Measurements from ENCODE around the gene MTHFD2L. TPM values are rescaled to one million over a fixed set of nuclear protein-coding genes. Genes with fewer than 3 reads are reported as not detected.

The MTHFD2L gene
- total and polyA plus RNA-seq, 2 experiments from 2014 or later = 20.0 to 32.0 TPM

DNA sequence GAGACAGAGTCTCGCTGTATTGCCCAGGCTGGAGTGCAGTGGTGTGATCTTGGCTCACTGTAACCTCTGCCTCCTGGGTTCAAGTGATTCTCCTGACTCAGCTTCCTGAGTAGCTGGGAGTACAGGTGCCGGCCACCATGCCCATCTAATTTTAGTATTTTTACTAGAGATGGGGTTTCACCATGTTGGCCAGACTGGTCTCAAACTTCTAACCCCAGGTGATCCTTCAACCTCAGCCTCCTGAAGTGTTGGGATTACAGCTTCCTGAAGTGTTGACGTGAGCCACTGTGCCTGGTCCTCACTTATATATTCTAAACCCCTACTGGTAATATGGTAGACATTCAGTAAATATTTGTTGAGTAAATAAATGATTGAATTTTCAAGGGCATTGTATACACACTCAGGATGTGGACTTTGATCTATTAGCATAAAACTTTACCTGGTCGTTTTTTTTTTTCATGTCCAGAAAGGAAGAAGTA, 33.0 kb downstream of the MTHFD2L start:
- Histone ChIP-seq H3K9me2 (replicated peaks; ENCODE audit: insufficient read depth) (no peaks in the 10 kb centered on the region), H3K27me3 (no peaks in the 10 kb centered on the region), H3K27ac (no peak overlapping the region), H3K36me3 (replicated peaks; ENCODE audit: insufficient read depth, low read depth) (no peaks in the 10 kb centered on the region), H3K4me2 (no peak overlapping the region), H3K9me3 (ENCODE audit: low read depth) (no peaks in the 10 kb centered on the region), H3K4me3 (no peak overlapping the region), H3K4me1 (ENCODE audit: insufficient read depth) (no peaks in the 10 kb centered on the region), H3K79me2 (no peaks in the 10 kb centered on the region), H4K20me1 (ENCODE audit: insufficient read depth, poor library complexity, severe bottlenecking) (no peaks in the 10 kb centered on the region), H2AFZ (no peak overlapping the region)
- no peak for TF ChIP-seq EZH2phosphoT487 (IDR thresholded peaks at IDR 0.05; ENCODE audit: low read depth, severe bottlenecking, unreplicated experiment)
- TF ChIP-seq, protein P1, sequence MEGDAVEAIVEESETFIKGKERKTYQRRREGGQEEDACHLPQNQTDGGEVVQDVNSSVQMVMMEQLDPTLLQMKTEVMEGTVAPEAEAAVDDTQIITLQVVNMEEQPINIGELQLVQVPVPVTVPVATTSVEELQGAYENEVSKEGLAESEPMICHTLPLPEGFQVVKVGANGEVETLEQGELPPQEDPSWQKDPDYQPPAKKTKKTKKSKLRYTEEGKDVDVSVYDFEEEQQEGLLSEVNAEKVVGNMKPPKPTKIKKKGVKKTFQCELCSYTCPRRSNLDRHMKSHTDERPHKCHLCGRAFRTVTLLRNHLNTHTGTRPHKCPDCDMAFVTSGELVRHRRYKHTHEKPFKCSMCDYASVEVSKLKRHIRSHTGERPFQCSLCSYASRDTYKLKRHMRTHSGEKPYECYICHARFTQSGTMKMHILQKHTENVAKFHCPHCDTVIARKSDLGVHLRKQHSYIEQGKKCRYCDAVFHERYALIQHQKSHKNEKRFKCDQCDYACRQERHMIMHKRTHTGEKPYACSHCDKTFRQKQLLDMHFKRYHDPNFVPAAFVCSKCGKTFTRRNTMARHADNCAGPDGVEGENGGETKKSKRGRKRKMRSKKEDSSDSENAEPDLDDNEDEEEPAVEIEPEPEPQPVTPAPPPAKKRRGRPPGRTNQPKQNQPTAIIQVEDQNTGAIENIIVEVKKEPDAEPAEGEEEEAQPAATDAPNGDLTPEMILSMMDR (IDR thresholded peaks at IDR 0.05; ENCODE audit: poor library complexity) = no peak
- no peak for DNase-seq (ENCODE audit: low spot score)
- WGBS (ENCODE audit: low lambda C conversion rate, missing lambda C conversion rate) = 60% methylated on average over 4 of the region's 4 CpGs

DNA sequence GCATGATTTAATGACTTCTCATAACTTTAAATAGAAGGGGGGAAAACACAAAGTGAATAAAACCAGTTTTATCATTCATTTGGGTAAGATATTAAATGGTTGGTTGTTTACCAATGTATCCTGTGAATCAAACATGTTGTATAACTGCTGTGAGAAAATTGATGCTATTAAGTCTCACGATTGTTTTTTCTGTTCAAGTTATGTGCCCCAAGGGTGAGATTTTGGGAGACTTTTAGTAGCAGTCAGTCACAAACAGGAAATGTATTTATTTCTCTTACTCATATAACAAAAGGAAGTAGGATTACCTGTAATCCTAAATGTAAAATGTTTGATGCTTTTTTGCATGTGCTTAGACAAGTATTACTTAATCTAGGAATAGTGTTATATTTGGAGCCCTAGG, 39.2 kb downstream of the MTHFD2L start:
- 57% methylated on average over 1 of the region's 1 CpG for WGBS (ENCODE audit: low lambda C conversion rate, missing lambda C conversion rate)
- DNase-seq (ENCODE audit: low spot score) = no peak
- no peaks in the 10 kb centered on the region for H3K27me3 ChIP-seq
- H2AFZ ChIP-seq = no peak overlapping the region
- peaks cover 14% of the 10 kb centered on the region for H3K4me1 ChIP-seq (ENCODE audit: insufficient read depth)
- TF ChIP-seq, protein P1 (IDR thresholded peaks at IDR 0.05; ENCODE audit: poor library complexity) = no peak
- TF ChIP-seq EZH2phosphoT487 (IDR thresholded peaks at IDR 0.05; ENCODE audit: low read depth, severe bottlenecking, unreplicated experiment) (no peak), EZH2 (IDR thresholded peaks at IDR 0.05; ENCODE audit: borderline replicate concordance) (no peak)
- H3K27ac ChIP-seq = no peak overlapping the region
- H3K9me3 ChIP-seq (ENCODE audit: low read depth) = no peaks in the 10 kb centered on the region
- no peaks in the 10 kb centered on the region for H3K79me2 ChIP-seq
- no peaks in the 10 kb centered on the region for H3K36me3 ChIP-seq (replicated peaks; ENCODE audit: insufficient read depth, low read depth)
- H4K20me1 ChIP-seq (ENCODE audit: insufficient read depth, poor library complexity, severe bottlenecking) = no peaks in the 10 kb centered on the region
- no peaks in the 10 kb centered on the region for H3K9me2 ChIP-seq (replicated peaks; ENCODE audit: insufficient read depth)
- H3K4me3 ChIP-seq = no peak overlapping the region
- no peak overlapping the region for H3K4me2 ChIP-seq

DNA sequence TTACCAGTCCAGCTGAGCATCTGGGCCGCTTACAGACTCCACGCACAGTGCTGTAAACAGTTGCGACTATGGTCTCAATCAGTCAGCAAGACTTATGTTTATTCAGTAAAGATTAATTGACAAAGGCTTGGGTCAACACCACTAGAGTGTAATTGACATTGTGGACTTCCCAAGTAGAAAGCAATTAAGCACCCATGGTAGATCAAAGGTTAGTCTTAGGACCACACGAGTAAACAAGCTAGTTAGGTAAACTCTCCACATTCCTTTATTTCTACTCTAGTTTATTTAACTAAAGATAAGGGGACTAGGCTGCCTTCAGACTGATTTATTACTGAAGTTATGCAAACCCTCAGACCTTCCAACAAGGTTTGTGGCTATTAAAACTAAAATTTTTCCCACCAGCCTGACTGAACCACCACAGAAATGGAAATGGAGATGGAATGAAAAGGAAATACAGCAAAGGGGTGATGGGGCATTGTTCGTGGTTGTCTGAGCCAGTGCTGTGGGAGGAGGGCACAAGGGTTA, 44.2 kb downstream of the MTHFD2L start:
- no peaks in the 10 kb centered on the region for H3K9me2 ChIP-seq (replicated peaks; ENCODE audit: insufficient read depth)
- no peak overlapping the region for H2AFZ ChIP-seq
- peak overlapping the region; percentile 42 for H3K4me2 ChIP-seq
- no peaks in the 10 kb centered on the region for H3K79me2 ChIP-seq
- TF ChIP-seq EZH2phosphoT487 (IDR thresholded peaks at IDR 0.05; ENCODE audit: low read depth, severe bottlenecking, unreplicated experiment) (peak; percentile 88), EZH2 (IDR thresholded peaks at IDR 0.05; ENCODE audit: borderline replicate concordance) (no peak)
- TF ChIP-seq, protein P1 (IDR thresholded peaks at IDR 0.05; ENCODE audit: poor library complexity) = no peak
- no peaks in the 10 kb centered on the region for H3K27me3 ChIP-seq
- H3K4me3 ChIP-seq = no peak overlapping the region
- peak overlapping the region; percentile 50 for H3K27ac ChIP-seq
- peaks cover 53% of the 10 kb centered on the region for H3K4me1 ChIP-seq (ENCODE audit: insufficient read depth)
- 27% methylated on average over 5 of the region's 5 CpGs for WGBS (ENCODE audit: low lambda C conversion rate, missing lambda C conversion rate)
- no peaks in the 10 kb centered on the region for H3K9me3 ChIP-seq (ENCODE audit: low read depth)
- H3K36me3 ChIP-seq (replicated peaks; ENCODE audit: insufficient read depth, low read depth) = no peaks in the 10 kb centered on the region
- no peaks in the 10 kb centered on the region for H4K20me1 ChIP-seq (ENCODE audit: insufficient read depth, poor library complexity, severe bottlenecking)
- DNase-seq (ENCODE audit: low spot score) = peak; percentile 43
